Dedifferentiated amniotic fluid mesenchymal stem cell (primary cell): Measurements from ENCODE around the gene ATMIN.

Experiments
- DNase-seq: peaks from one replicate; pipeline ENCODE4 v3.0.0-alpha.2; 2016; ENCODE audit errors: extremely low spot score

The ATMIN gene

GRCh38 chr16:81005610-81006161 lies 30.0 kb upstream of the ATMIN start:
- DNase-seq = peak; percentile 16

GRCh38 chr16:81006211-81006812 lies 29.3 kb upstream of the ATMIN start:
- peak; percentile 22 for DNase-seq

GRCh38 chr16:81006813-81007695 lies 28.6 kb upstream of the ATMIN start, which contains the start of the genes CENPN and CMC2:
CENPN (plus strand) TSS chr16:81007214; CDS start chr16:81011940, 4,726 bp downstream.
CMC2 (minus strand) TSS chr16:81006885; CDS start chr16:80997394, 9,491 bp downstream.
- DNase-seq = peak; percentile 99

- DNase-seq = no peak
These were observed 27.2 kb upstream of the ATMIN start for GRCh38 chr16:81008505-81008789.

GRCh38 chr16:81012974-81013373 lies 22.7 kb upstream of the ATMIN start:
- no peak for DNase-seq

- no peak for DNase-seq
These were observed 21.0 kb upstream of the ATMIN start for GRCh38 chr16:81014672-81015071.

GRCh38 chr16:81018496-81018895 lies 17.1 kb upstream of the ATMIN start:
- DNase-seq = no peak

GRCh38 chr16:81026429-81026828 lies 9.2 kb upstream of the ATMIN start:
- no peak for DNase-seq

GRCh38 chr16:81029930-81030604 lies 5.6 kb upstream of the ATMIN start:
- no peak for DNase-seq

GRCh38 chr16:81035975-81036750 lies 521 bp downstream of the ATMIN start:
- DNase-seq = no peak

GRCh38 chr16:81036751-81037350 lies 1.2 kb downstream of the ATMIN start:
- no peak for DNase-seq

- DNase-seq = no peak
These were observed 4.5 kb downstream of the ATMIN start for GRCh38 chr16:81040131-81040530.

- DNase-seq = no peak
These were observed 5.2 kb downstream of the ATMIN start for GRCh38 chr16:81040842-81041241.

GRCh38 chr16:81041696-81042095 lies 6.1 kb downstream of the ATMIN start:
- DNase-seq = no peak

- no peak for DNase-seq
These were observed 7.2 kb downstream of the ATMIN start for GRCh38 chr16:81042821-81043220.

GRCh38 chr16:81053761-81054160 lies 18.1 kb downstream of the ATMIN start:
- DNase-seq = no peak

- no peak for DNase-seq
These were observed 25.1 kb downstream of the ATMIN start for GRCh38 chr16:81060576-81061306.

GRCh38 chr16:81061307-81061640 lies 25.6 kb downstream of the ATMIN start:
- no peak for DNase-seq

- no peak for DNase-seq
These were observed 26.4 kb downstream of the ATMIN start for GRCh38 chr16:81061871-81062608.

- no peak for DNase-seq
These were observed 31.0 kb downstream of the ATMIN start for GRCh38 chr16:81066681-81067080.
